ENCODE data around the gene MAST4.

Gene MAST4

GRCh38 chr5:66617991-66618768 is 22.0 kb downstream of the MAST4 start:
- peak overlapping the region; percentile 33 for H3K4me2 ChIP-seq (ENCODE audit: low read length)
- H3K9me3 ChIP-seq (ENCODE audit: control insufficient read depth, insufficient read depth, low read length), result peaks cover 4% of the 10 kb centered on the region; the same call in 1 of the 2 replicates
- H3K27ac ChIP-seq (ENCODE audit: low read depth, low read length), result no peak overlapping the region
- peaks cover 21% of the 10 kb centered on the region for H3K4me1 ChIP-seq (ENCODE audit: control insufficient read depth, low read length)
- H3K36me3 ChIP-seq (ENCODE audit: control insufficient read depth, low read length), result no peaks in the 10 kb centered on the region
- no peaks in the 10 kb centered on the region for H3F3A ChIP-seq (ENCODE audit: control insufficient read depth, insufficient read depth)
- TF ChIP-seq EZH2phosphoT487 (IDR thresholded peaks at IDR 0.05; ENCODE audit: borderline replicate concordance, low read length) (0 out of 2 replicates have a peak, but pooled peaks have one; percentile 42), CTCF (IDR thresholded peaks at IDR 0.05; ENCODE audit: low read depth, low read length, poor library complexity, severe bottlenecking) (no peak)
- no peaks in the 10 kb centered on the region for H3K9me2 ChIP-seq (replicated peaks; ENCODE audit: control insufficient read depth, low read length)
- no peaks in the 10 kb centered on the region for H4K20me1 ChIP-seq (ENCODE audit: control insufficient read depth, insufficient read depth, low read depth, low read length)
- peaks cover 25% of the 10 kb centered on the region for H3K27me3 ChIP-seq (ENCODE audit: control insufficient read depth, low read length)
- no peaks in the 10 kb centered on the region for H3K79me2 ChIP-seq (ENCODE audit: control insufficient read depth, low read length)
- no peak overlapping the region for H3K4me3 ChIP-seq (ENCODE audit: low read length)

- no peak overlapping the region for H3K4me3 ChIP-seq (ENCODE audit: low read length)
- H3K79me2 ChIP-seq (ENCODE audit: control insufficient read depth, low read length), result no peaks in the 10 kb centered on the region
- no peak overlapping the region for H3K4me2 ChIP-seq (ENCODE audit: low read length)
Measured at GRCh38 chr5:66620711-66621110, 24.5 kb downstream of the MAST4 start.

GRCh38 chr5:66621146-66621545 is 25.0 kb downstream of the MAST4 start:
- no peak overlapping the region for H3K27ac ChIP-seq (ENCODE audit: low read depth, low read length)

More at GRCh38 chr5:66620711-66621110, 24.5 kb downstream of the MAST4 start:
- no peaks in the 10 kb centered on the region for H3K9me2 ChIP-seq (replicated peaks; ENCODE audit: control insufficient read depth, low read length)
- no peak for TF ChIP-seq CTCF (IDR thresholded peaks at IDR 0.05; ENCODE audit: low read depth, low read length, poor library complexity, severe bottlenecking)
- H3K27me3 ChIP-seq (ENCODE audit: control insufficient read depth, low read length), result peaks cover 25% of the 10 kb centered on the region
- H3K9me3 ChIP-seq (ENCODE audit: control insufficient read depth, insufficient read depth, low read length), result peaks cover 9% of the 10 kb centered on the region; the same call in 1 of the 2 replicates
- H3F3A ChIP-seq (ENCODE audit: control insufficient read depth, insufficient read depth), result no peaks in the 10 kb centered on the region
- no peaks in the 10 kb centered on the region for H3K36me3 ChIP-seq (ENCODE audit: control insufficient read depth, low read length)
- no peak overlapping the region for H3K27ac ChIP-seq (ENCODE audit: low read depth, low read length)
- no peaks in the 10 kb centered on the region for H4K20me1 ChIP-seq (ENCODE audit: control insufficient read depth, insufficient read depth, low read depth, low read length)
- H3K4me1 ChIP-seq (ENCODE audit: control insufficient read depth, low read length), result peaks cover 32% of the 10 kb centered on the region

More at GRCh38 chr5:66621146-66621545, 25.0 kb downstream of the MAST4 start:
- Histone ChIP-seq H3K79me2 (ENCODE audit: control insufficient read depth, low read length) (no peaks in the 10 kb centered on the region), H3K36me3 (ENCODE audit: control insufficient read depth, low read length) (no peaks in the 10 kb centered on the region), H3K27me3 (ENCODE audit: control insufficient read depth, low read length) (peaks cover 25% of the 10 kb centered on the region), H3K4me3 (ENCODE audit: low read length) (no peak overlapping the region), H3K4me1 (ENCODE audit: control insufficient read depth, low read length) (peaks cover 32% of the 10 kb centered on the region), H3K9me2 (replicated peaks; ENCODE audit: control insufficient read depth, low read length) (no peaks in the 10 kb centered on the region), H4K20me1 (ENCODE audit: control insufficient read depth, insufficient read depth, low read depth, low read length) (no peaks in the 10 kb centered on the region), H3K4me2 (ENCODE audit: low read length) (no peak overlapping the region), H3K9me3 (ENCODE audit: control insufficient read depth, insufficient read depth, low read length) (peaks cover 9% of the 10 kb centered on the region; the same call in 1 of the 2 replicates), H3F3A (ENCODE audit: control insufficient read depth, insufficient read depth) (no peaks in the 10 kb centered on the region)
- TF ChIP-seq CTCF (IDR thresholded peaks at IDR 0.05; ENCODE audit: low read depth, low read length, poor library complexity, severe bottlenecking) (no peak), EZH2phosphoT487 (IDR thresholded peaks at IDR 0.05; ENCODE audit: borderline replicate concordance, low read length) (no peak)

Measured in DOHH2 (cell line).